ENCODE data around the gene FRAS1.

DNA sequence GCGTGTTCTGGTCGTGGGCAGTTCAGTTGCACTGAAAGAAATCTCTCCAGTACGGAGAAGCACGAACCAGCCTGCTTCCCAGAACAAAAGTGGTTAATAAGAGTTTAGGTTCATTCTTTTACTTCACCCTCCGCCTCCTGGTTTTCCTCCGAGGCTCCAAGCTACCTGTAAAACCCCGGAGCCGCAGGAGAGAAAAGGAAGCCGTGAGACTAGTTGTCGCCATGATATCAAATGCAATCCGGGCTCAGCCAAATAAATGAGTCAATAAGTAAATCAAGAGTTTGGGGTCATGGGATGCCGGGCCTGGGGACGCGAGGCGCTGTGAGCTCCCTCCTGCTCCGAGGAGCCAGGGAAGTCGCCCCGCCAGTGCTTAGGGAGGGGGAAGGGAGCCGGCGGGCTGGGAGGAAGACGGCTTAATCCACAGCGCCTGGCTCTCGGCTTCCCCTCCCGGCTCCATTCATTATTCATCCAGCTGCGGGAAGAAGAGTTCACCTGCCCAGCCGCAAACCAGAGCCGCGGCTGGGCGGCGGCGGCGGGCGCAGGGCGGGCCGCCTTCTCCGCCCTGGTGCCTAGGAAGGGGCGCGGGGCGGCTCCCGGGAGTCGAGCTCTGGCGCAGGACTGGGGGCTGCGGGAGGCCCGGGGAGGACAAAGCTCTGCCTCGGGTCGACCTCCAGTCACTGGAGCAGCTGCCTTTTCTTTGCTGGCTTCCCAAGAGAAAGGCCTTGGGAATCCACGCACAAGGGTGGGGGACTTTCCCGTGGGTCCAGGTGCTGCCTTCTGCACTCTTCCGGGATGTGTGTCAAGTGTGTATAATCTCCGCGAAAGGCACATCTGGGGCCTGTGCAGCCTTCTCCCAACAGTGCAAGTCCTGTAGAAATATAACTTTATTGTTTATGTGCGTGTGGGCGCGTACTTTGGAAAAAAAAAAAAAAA is 1.7 kb downstream of the FRAS1 start:
- no peak for TF ChIP-seq SIN3A (IDR thresholded peaks at IDR 0.05; ENCODE audit: borderline replicate concordance, insufficient read depth, low read length)
- no peak for TF ChIP-seq POLR2AphosphoS5 (IDR thresholded peaks at IDR 0.05; ENCODE audit: low read depth, low read length)
- no peak for TF ChIP-seq TAF1 (IDR thresholded peaks at IDR 0.05; ENCODE audit: borderline replicate concordance, insufficient read depth, low read length)

Data from PFSK-1 (cell line).